Jurkat, Clone E6-1 (cell line): ENCODE measurements around the gene FAM107A.

ENCODE experiments used
- DNase-seq: peaks from one replicate; pipeline ENCODE4 v3.0.0-alpha.2; 2011; ENCODE audit warnings: low read depth, low spot score
- H3K4me3 ChIP-seq: 2 replicates; pipeline ENCODE4 v1.5.1; 2011; ENCODE audit warnings: mild to moderate bottlenecking, low read length, control low read depth, moderate library complexity

The FAM107A gene

DNA sequence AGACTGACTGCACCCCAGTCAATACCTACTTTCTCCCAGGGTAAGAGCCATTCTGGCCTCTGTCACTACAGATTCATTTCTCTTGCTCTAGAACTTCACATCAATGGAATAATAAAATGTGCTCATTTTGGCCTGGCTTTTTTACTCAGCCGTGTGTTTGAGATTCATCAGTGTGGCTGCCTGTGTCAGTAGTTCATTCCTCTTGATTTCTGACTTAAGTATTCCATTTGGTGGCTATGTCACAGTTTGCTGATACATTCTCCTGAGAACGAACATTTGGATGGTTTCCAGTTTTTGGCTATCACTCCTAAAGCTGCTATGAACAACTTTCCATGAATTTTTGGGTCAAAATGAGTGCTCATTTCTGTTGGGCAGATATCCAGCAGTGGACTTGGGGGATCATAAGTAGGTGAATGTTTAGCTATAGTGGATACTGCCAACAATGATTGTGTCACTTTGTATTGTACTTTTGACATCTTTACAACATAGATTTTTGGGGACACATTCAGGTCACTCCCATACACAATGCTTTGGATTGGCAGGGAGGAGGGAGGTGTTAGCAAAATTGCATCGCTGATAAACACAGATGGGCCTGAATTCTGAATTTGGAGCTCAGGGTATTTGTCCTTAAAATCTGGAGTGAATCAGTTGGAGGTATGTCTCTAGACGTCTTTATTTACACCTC is 19.8 kb upstream of the FAM107A start:
- H3K4me3 ChIP-seq = no peak overlapping the region
- no peak for DNase-seq

DNA sequence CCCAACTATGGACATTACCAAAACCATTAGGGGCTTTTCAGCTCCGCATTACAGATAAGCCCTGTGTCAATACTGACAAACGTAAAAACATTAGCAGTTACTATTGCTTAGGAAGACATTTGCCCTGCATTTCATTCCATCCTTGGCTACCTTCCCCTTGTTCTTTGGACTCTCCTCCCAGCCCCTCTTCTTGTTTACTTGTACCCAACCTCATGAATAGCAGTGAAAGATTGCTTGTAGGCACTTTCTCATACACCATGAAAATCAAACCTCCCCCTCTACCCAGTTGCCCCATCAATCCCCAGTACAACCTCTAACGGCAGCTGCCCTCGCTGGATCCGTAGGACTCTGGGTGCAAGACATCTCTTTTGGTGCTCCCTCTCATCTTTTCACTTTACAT is 16.9 kb upstream of the FAM107A start:
- DNase-seq = no peak
- H3K4me3 ChIP-seq = no peak overlapping the region

DNA sequence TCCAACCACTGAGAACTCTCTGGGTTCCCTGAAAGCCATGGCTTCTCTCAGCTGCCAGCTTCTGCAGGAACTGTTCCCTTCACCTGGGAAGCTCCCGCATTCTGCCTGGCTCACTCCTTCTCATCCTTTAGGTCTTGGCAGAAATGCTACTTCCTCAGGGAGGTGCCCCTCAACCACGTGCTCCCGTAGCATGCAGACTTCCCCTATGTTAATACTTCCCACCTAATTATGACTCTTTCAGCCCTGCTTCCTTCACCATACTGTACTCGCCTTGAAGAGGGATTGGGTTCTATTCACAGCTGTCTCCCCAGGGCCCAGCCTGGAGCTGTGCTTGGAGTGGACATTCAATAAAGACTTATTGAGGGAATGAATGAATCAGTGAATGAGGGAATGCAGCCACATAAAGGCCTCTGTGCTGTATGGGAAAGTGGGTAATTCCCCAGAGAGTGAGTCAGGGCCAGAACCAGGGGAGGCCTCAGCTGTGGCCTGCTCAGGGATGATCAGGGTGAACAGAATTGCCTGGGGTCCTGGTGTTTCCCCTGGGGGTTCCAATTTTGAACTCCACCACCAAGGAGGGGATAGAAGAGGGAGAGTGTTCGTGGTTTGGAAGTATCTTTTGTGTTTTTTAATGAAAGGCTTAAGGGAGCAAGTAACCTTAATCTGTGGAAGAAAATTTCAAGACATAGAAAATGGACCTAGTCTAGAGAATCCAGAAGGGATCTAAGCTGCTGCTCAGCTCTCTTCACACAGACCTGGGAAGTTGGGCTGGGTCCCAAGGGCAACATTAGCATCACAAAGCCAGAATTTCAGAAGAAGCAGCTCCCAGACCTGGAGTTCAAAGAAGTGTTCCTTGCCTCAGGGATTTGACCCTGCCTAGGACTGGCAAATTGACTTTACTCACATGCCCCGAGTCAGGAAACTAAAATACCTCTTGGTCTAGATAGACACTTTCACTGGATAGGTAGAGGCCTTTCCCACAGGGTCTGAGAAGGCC is 14.6 kb upstream of the FAM107A start:
- no peak overlapping the region for H3K4me3 ChIP-seq
- no peak for DNase-seq

DNA sequence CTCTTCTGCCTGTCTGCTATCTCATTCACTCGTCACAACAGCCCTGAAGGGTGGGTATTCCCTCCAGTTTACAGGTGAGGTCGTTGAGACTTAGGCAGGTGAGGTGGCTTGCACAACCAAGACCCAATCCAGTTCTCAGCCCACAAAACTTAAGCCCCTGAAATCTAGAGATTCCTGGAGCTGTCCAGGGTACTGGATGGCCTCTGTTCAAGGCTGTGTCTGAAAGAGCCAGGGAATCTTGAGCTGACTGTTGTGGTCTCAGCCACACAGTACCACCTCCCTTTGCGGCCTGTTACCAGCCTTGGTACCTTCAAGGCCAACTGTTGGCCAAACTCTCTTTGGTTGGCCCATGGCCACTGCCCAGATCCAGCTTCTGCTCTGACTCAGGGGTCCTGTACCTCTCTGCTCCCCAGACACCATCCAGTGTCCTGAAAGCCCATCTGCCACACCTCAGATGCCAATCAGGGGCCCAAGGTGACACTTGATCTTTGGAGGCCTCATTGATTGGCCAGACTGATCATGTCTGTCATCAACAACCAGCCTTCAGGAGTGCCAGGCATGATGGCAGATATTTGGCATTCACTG is 10.9 kb upstream of the FAM107A start:
- no peak overlapping the region for H3K4me3 ChIP-seq
- DNase-seq = no peak

DNA sequence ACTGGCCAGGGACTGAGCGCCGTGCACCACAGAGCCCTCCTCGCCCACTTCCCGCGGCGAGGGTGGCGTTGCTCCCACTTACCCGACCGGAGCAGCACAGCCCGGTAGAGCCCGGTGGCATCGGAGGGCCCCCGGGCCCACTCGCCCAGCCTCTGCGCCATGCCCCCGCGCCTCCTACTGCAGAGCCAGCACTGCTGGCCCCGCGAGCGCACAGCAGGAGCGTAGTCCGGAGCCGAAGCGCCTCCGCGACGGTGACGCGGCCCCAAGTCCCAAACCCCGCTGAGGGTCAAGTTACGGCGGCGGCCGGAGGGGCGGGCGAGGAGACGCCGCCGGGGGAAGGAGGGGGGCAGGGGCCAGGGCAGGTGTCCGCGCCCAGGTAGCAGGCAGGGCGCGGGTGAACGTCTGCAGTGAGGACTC is 9.6 kb upstream of the FAM107A start:
- no peak for DNase-seq
- no peak overlapping the region for H3K4me3 ChIP-seq

DNA sequence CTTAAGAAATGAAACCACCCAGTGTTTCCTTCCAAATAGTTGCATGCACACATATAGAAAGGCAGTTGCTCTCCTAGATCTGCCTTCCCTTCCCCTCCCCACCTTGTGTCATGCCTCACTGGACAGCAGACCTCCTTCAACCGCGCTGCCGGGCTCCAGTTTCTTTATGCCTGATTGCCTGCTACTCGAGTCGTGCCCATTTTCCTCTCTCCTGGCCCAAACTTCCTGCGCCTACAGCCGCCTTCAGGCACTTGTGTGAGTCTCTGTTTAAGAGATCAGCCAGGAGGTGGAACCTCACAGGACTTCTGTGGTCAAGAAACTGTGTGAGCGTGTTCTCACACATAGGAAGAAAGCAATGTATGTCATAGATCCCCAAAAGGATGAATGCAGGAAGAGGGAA is 8.8 kb upstream of the FAM107A start:
- no peak overlapping the region for H3K4me3 ChIP-seq
- no peak for DNase-seq

DNA sequence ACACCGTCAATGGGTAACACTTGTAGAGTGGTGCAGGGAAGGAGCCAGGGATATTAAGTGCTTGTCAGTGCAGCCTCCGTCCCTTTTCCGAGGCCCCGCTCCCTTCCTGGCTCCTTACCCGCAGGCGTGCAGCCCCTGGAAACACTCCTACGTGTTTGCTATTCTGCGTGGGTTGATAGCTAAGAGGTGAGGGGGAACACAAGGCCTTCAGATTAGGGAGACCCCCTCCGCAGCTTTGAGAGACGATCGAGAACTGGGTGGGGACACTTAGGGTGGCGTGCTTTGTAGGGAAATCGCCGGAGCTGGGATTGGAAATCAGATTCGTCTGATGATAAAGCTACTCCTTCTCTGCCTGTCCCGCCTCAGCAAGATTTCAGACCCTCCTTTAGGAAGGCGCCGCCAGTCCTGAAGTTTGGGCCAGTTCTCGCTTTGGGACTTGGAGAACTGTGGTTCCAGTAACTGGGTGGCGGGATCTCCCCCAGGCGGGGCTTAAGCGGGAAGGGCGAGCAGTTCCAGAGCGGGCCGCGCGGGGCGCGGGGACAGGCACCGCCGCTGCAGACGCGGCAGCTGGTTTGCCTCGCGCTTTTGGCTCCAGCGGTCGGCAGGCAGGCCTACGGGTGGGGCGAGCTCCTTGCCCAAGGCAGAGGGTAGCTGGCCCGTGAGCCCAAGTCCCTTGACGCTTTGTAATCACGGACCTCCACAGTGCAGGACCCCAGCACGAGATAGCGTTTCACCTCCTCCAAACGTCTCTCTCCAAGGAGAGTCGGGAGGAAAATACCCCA is 8.0 kb upstream of the FAM107A start:
- H3K4me3 ChIP-seq = peak overlapping the region; percentile 71
- peak; percentile 43 for DNase-seq

DNA sequence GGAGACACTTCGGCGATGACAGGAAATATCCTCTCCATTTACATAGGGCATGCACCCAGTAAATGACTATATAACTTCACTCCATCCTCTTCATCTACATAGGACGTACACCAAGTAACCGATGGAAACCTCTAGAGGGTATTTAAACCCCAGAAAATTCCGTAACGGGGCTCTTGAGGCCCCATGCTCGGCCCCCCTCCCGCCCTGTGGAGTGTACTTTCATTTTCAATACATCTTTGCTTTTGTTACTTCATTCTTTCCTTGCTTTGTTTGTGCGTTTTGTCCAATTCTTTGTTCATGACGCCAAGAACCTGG is 7.5 kb upstream of the FAM107A start:
- peak overlapping the region; percentile 71 for H3K4me3 ChIP-seq
- no peak for DNase-seq

DNA sequence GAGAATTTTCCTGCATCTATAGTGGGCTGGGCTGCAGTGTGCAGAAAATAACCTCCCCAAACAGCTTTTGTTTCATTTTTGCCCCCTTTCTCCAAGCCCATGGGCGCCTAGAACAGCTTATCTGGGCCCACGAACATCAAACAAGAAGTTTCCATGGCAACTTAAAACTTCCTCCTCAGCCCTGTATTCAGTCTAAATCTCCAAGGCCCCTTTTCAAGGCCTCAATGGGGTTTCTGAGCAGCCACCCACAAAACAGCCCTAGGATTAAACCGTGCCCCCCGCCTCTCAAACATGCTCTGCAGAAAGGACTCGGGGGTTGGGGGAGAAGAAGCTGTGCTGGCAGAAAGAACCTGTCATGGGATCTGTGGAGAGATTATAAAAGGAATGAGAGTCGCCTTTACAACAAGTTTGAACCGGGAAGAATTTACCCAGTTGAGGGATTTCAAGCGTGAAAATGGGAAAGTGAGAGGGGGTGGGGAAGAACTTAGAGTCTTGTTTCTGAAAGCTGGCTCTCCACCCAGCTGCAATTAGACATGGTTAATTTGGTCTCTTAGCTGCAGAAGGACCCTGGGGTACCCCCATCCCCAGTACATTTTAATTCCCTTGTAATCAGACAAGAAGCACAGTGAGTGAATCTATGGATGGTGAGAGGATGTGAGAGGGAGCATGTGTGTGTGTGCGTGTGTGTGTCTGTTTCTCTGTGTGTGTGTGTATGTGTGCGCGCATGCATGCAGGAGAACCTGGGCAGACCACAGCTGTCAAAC is 4.3 kb upstream of the FAM107A start:
- DNase-seq = peak; percentile 28

DNA sequence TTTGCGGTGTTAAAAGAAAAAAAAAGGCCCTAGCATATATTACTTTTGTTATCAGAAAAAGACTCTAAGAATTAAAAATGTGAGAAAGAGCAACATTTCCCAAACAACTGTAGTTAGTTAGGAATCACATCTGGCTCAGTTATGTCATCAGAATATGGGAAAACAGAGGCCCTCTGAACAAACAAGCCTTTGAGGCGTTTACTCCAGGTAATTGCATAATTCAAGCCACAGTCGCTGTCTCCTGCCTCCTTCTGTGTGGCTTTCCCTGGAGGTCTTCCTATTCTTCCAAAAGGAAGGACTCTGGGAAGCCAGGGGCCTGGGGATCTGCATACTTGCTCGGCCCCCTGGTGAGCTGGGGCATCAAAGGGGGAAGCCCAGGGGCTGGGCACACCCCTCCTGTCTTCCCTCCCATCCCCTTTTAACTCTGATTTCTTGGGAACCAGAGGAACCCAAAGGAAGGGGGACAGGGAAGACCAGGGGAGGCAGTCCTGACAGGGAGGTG is 3.7 kb upstream of the FAM107A start:
- DNase-seq = no peak
- no peak overlapping the region for H3K4me3 ChIP-seq

More for the DNA sequence above, 4.3 kb upstream of the FAM107A start:
- H3K4me3 ChIP-seq = no peak overlapping the region

DNA sequence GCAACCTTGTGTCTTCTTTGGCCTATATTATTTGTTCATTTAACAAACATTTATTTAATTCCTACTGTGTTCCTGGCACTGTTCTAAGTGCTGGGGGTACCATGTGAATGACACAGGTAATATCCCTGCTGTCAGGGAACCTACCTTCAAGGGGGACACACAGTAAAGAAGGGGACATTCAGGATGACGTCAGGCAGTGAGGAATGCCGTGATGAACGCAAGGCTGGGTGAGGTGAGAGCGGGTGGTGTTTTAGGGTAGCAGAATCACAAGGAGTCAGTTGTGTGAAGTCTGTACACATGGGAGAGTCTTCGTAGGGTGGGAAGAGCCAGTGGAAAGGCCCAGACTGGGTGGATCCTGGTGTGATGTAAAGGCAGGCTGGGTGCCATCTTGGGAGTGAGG is 1.7 kb upstream of the FAM107A start:
- DNase-seq = no peak
- H3K4me3 ChIP-seq = no peak overlapping the region

DNA sequence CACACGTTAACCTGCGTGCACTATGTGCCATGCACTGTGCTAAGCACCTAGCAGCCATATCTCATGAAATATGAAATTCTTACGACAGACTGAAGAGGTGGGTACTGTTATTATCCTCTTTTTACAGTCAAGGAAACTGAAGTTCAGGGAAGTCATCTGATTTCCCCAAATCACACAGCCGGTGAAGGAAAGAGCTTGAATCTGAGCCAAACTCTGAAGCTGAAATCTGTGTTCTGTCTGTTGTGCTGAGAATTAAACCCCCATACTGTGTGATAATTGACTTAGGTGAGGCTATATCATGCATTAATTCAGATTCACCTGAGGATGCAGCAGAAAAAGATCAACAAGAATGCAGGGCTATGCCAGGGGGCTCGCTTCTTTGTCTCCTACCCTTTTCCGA is 475 bp downstream of the FAM107A start:
- no peak for DNase-seq
- H3K4me3 ChIP-seq = no peak overlapping the region

DNA sequence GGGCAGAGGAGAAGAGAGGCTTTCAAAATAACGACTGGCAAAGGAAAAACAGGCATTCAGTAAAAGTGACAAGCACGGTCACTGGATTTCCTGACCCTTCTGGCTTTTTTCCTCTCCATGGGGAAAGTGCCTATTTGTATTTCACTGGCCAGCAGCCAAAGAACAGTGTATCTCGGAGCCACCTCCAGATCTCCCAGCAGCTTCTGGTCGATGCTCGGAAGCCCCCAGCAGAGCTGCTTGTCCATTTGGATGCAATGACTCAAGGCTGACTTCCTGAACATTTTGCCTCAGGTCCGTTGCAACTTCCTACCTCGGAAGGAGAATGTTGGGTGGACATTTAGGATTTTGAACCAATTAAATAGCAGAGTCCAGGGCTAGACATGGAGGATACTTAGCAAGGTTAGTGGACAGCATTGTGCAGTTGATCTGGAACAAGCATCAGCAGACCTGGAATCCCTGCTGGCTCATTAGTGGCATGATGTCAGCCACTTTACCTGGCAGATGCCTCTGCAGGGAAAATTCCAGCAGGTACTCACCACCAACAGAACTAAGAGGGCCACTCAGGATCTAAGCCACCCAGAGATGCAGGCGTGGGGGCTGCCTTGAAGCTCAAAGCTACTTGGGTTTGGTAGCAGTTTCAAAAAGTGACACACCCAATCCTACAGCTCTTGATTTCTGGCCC is 1.1 kb downstream of the FAM107A start:
- H3K4me3 ChIP-seq = no peak overlapping the region

DNA sequence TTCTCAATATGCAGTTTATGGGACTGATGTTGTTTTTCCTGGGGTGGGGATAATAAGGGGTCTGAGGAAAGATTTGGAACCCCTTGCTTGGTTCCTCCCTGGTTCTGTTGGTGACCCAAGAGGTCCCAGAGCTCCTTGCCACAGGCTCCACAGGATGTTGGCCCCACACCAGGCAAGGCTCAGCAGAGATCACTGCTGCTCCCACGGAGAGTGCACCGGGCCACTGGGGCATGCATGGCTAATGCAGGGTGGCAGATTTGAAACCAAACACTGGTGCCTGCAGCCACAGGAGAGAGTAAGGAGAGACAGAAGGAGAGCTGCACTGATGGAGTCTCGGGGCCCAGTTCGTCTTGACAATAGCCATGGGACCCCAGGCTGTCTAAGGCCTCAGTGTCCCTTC is 2.5 kb downstream of the FAM107A start:
- DNase-seq = no peak
- H3K4me3 ChIP-seq = no peak overlapping the region

More for the DNA sequence above, 1.1 kb downstream of the FAM107A start:
- no peak for DNase-seq

DNA sequence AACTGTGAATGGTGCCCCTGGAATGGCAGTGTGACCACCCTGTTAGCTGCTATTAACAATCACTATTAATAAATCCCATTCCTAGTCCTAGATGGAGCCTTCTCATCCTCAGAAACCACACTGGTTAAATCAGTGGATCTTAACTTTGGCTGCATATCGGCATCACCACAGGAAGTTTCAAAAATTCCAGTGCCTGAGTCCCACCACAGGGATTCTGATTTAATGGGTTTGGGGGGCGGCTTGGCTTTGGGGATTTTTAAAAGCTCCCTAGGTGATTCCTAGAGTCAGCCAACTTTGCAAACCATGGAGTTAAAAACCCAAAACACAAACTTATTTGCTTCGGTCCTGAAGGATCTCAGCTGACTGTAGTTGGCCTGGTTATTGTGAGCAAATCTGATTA is 3.1 kb downstream of the FAM107A start:
- DNase-seq = no peak
- no peak overlapping the region for H3K4me3 ChIP-seq

DNA sequence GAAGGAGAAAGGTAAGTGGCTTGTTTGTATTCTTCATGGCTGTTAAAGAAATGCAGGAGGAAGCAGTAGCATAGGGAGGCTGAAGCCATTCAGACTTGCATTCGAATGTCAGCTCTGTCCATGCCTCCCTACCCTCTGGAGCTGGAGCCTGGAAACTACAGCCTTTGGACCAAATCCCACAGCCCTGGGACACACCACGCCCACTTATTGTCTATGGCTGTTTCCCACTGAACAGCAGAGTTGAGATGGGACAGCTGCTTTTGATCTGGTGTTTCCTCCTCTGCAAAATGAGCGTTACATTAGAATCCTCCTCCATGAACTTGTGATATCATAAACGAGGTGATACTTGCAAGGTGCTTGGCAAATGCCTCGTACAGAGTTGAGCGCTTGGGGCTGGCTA is 3.6 kb downstream of the FAM107A start:
- DNase-seq = no peak

DNA sequence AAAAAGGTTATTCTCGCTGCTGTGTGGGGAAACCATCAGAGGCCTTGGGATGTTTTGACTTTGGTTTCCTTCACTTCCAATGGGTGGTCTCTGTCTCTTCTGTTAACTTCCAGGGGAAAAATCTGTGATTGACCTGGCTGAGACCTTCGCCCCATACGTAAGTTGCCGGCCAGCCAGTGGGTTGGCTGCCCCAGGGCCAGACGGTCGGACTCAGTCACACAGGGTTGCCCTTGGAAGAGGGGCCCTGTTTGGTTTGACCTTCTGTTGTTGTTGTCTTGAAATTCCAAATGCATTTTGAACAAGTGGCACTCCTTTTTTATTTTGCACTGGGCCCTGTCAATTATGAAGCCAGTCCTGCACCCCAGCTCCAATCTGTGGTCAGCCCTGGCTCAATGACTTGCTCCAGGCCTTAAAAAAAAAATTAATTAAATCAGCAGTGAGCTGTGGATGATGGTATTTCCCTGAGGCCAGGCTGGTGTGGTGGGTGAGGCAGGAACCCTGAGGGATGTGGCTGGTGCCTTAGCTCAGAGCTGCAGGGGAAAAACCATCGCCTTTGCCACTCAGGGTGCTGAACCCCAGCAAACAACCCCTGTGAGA is 4.5 kb downstream of the FAM107A start:
- no peak overlapping the region for H3K4me3 ChIP-seq
- DNase-seq = no peak

More for the DNA sequence above, 3.6 kb downstream of the FAM107A start:
- no peak overlapping the region for H3K4me3 ChIP-seq
